PFSK-1 (cell line): ENCODE results near the gene MEX3B.

Experiments
- POLR2AphosphoS5 ChIP-seq: IDR thresholded peaks from 2 replicates; pipeline ENCODE4 v1.6.1; 2012; ENCODE audit warnings: low read depth, mild to moderate bottlenecking, control low read depth, low read length, moderate library complexity
- TAF1 ChIP-seq: IDR thresholded peaks from 2 replicates; pipeline ENCODE4 v1.6.1; 2012; ENCODE audit warnings: low read length, control low read depth, borderline replicate concordance; ENCODE audit not compliant: insufficient read depth

GRCh38 chr15:82043796-82044372 lies 1.9 kb downstream of the MEX3B start:
- TF ChIP-seq TAF1 (no peak), POLR2AphosphoS5 (no peak)
